GM12865 (cell line): ENCODE data around the gene TPSB2.

Source experiments
- DNase-seq: peaks from one replicate; pipeline ENCODE4 v3.0.0; 2010; ENCODE audit warnings: low read depth
- H3K4me3 ChIP-seq: 2 replicates; pipeline ENCODE4 v1.5.1; 2011; ENCODE audit warnings: mild to moderate bottlenecking, low read depth, low read length, control low read depth
- CTCF ChIP-seq: IDR thresholded peaks from 2 replicates; pipeline ENCODE4 v1.5.1; 2011; ENCODE audit warnings: low read length, control low read depth, low read depth, inconsistent platforms; ENCODE audit not compliant: insufficient read depth; ENCODE audit errors: missing control alignments

Gene TPSB2

DNA sequence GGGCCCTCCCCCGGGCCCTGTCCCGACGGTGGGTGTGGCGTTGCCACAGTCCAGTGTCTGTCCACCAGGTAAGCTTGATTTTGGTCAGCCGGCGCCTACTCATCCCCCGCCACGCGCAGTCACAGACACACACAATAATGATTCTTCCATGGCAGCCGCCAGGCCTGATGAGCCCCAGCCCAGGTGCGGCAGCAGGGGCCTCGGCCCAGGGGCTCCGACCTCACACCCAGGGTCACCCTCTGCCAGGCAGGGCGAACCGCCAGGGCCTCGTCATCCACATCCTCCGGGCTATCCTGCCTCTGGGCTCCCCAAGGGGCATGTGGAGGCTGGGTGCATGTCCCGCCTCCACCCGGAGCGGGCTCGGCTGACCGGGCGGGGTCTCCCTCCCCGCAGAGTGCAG, 12.5 kb downstream of the TPSB2 start:
- DNase-seq: no peak
- TF ChIP-seq CTCF: no peak
- no peak overlapping the region for H3K4me3 ChIP-seq

DNA sequence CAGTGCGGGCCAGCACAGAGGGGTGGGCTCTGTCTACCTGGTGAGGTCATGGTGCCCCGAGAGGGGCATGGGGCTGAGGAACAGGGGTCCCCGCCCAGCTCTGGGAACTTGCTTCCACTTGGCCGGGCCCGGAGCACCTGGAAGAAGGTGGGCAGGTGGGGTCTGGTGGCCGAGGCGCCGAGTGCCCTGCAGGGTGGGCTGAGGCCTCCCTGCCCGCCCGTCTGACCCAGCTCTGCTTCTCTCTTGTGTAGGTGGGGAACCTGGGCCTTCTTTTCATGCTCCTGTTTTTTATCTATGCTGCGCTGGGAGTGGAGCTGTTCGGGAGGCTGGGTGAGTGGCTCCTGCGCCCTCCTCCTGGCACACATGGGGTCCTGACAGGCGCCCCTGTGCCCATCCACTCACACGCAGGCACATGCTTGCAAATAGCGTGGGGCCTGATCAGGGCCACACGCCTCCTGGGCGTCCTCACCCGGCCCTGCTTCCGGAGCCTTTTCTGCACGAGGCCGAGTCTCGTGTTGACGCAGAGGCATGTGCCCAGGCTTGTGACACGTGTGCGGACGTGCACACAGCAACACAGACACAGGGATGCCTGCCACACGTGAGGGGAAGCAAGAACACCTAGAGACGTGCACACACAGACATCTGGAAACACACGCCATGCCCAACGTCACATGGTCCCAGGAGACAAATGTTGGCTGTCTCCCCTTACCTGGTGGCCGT, 13.1 kb downstream of the TPSB2 start:
- TF ChIP-seq CTCF: no peak
- no peak overlapping the region for H3K4me3 ChIP-seq
- DNase-seq: no peak

DNA sequence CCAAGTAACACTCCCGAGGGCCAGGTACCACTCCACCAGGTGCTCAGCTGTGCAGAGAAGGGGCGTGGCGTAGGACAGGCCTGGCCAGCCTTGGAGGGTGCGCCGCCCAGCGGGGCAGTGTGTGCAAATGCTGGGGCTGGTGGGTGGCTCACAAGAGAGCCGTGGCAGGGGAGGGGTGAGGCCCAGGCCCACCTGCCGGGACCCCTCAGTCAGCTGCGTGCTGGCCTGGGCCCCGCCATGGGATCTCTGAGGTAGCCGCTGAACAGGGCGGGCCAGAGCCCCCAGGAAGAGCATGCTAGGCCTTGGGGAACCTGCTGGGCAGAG, 13.7 kb downstream of the TPSB2 start:
- no peak for TF ChIP-seq CTCF
- DNase-seq: no peak
- H3K4me3 ChIP-seq: no peak overlapping the region

DNA sequence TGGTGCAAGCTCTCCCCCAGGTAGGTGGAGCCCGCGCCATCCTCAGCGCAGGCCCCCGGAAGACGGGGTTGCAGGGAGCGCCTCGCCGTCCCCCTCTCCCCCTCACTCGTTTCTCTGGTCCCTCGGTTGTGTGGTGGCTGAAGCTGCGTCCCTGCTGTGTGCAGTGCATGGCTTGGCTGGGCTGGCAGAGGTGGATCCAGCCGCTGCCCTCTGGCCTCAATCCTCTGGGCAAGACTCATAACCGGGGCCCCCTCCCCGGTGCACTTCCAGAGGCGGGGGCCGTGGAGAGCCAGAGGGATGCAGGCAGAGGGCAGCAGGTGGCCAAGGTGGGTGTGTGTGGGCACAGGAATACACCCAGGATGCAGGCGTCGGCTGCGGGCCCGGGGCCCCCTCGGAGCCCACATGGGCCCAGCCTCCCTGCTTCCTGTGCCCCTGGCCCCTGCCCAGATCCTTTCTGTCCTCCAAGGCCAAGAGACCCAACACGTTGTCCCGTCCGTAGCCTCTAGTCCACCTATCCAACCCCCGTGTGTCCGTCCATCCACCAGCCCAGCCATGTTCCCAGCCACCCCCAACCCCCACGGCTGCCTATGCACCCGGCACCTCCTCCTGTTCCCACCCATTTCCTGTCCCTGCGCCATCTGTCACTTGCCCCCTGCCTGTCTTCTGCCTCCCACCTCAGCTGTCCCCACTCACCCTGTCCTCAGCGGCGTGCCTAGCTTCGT, 14.2 kb downstream of the TPSB2 start:
- no peak for DNase-seq
- TF ChIP-seq CTCF: no peak
- no peak overlapping the region for H3K4me3 ChIP-seq

DNA sequence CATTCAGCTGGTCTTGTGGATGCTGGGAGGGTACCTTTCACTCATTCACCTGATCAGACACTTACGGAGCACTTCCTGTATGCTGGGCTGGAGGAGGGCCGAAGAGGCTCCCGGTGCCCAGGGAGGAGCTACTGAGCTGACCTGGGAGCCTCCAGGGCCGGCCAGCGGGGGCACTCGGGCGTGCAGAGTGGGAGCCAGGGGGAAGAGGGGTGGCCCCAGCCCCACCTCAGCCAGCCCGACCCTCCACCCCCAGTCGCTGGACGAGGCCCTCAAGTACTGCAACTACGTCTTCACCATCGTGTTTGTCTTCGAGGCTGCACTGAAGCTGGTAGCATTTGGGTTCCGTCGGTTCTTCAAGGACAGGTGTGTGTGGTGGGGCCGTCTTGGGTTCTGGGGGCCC, 15.3 kb downstream of the TPSB2 start:
- no peak for DNase-seq
- no peak for TF ChIP-seq CTCF
- no peak overlapping the region for H3K4me3 ChIP-seq

GRCh38 chr16:1213796-1214372, 16.1 kb downstream of the TPSB2 start:
- TF ChIP-seq CTCF: no peak

DNA sequence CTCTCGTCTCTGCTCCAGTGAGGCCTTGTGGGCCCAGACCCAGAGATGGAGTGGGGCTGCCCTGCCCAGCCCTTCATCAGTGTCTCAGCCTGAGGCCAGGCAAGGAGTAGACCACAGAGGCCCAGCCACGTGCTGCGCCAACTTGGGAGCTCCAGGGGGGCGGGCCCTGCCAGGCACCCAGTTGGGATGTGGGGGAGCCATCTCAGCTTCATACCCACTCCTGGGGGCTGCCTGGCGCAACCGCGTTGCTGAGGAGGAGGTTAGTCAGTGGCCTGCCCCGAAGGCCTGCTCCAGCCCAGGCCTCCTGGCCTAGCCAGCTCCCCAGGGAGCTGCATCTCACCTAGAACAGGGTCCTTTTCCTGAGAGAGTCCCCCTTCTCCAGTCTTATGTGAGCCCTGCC, 16.8 kb downstream of the TPSB2 start:
- DNase-seq: no peak
- H3K4me3 ChIP-seq: no peak overlapping the region
- TF ChIP-seq CTCF: no peak

More at GRCh38 chr16:1213796-1214372, 16.1 kb downstream of the TPSB2 start:
- no peak for DNase-seq
- no peak overlapping the region for H3K4me3 ChIP-seq
